RWPE1 (cell line): ENCODE results near the gene MFRP.
A peak's percentile ranks its signal among the peaks of the same experiment; 100 is the strongest.

Source experiments
- CTCF ChIA-PET: fragments of 350-600 bp; sonication (Branson Sonifier 250); formaldehyde crosslinking; extraction: SDS; loops from one replicate; lab custom pipeline; 2021; lab: Yijun Ruan, JAX
- POLR2A ChIA-PET: fragments of 400-600 bp; formaldehyde crosslinking; extraction: SDS; loops from one replicate; lab custom pipeline; 2020; ENCODE audit warnings: antibody characterized with exemption; ENCODE audit not compliant: low non-redundant PET; lab: Yijun Ruan, JAX
- DNase-seq: peaks from one replicate; pipeline ENCODE4 v3.0.0; 2012; ENCODE audit warnings: low spot score
- H3K27ac ChIP-seq: fragments of 450-650 bp; 2 replicates; pipeline ENCODE4 v1.5.1; 2017
- CTCF ChIP-seq: fragments of 450-650 bp; conservative IDR thresholded peaks from 2 replicates; pipeline ENCODE4 v1.5.1; 2017; ENCODE audit warnings: low read depth, mild to moderate bottlenecking

MFRP gene

GRCh38 chr11:119381181-119381988, 34.9 kb upstream of the MFRP start, which contains the start of gene USP2:
Gene USP2 (minus strand): TSS chr11:119381690. CDS start chr11:119373480, 8,210 bp downstream.
- ChIA-PET POLR2A (no interaction called here), CTCF (interaction anchor here (0.5 to 3.9 kb wide), 24 partner anchors 9 to 809 kb away, joined by 3 to 21 read pairs (median 4); partner anchors contain the start of gene C1QTNF5)
- peak; percentile 94 for DNase-seq
- TF ChIP-seq CTCF = peak; percentile 96
- H3K27ac ChIP-seq = peak within 1 kb of the TSS; percentile 53

- H3K27ac ChIP-seq = peak overlapping the region; percentile 53
- ChIA-PET CTCF (interaction anchor here (0.6 to 3.9 kb wide), 19 partner anchors 9 to 809 kb away, joined by 3 to 21 read pairs (median 4); partner anchors contain the start of gene C1QTNF5), POLR2A (no interaction called here)
- no peak for TF ChIP-seq CTCF
- DNase-seq = no peak
Measured at GRCh38 chr11:119380827-119381180, 34.3 kb upstream of the MFRP start.

GRCh38 chr11:119380160-119380826, 33.8 kb upstream of the MFRP start:
- peak overlapping the region; percentile 53 for H3K27ac ChIP-seq
- CTCF ChIA-PET = interaction anchor here (1.0 to 3.9 kb wide), 8 partner anchors 8 to 94 kb away, joined by 3 to 21 read pairs (median 14); partner anchors contain the start of gene C1QTNF5
- POLR2A ChIA-PET = interaction anchor here (0.7 kb wide), 1 partner anchor 92 kb away, joined by 5 read pairs; no protein-coding TSS in a partner anchor
- no peak for DNase-seq
- no peak for TF ChIP-seq CTCF

GRCh38 chr11:119378851-119379465, 32.5 kb upstream of the MFRP start:
- TF ChIP-seq CTCF = no peak
- no peak for DNase-seq
- ChIA-PET CTCF (interaction anchor here (0.5 to 0.7 kb wide), 2 partner anchors 56 to 189 kb away, joined by 3 to 5 read pairs; no protein-coding TSS in a partner anchor), POLR2A (no interaction called here)
- H3K27ac ChIP-seq = peak overlapping the region; percentile 100

- peak overlapping the region; percentile 100 for H3K27ac ChIP-seq
- no peak for DNase-seq
- TF ChIP-seq CTCF = no peak
- ChIA-PET CTCF (interaction anchor here (7.6 kb wide), 1 partner anchor 21 kb away, joined by 77 read pairs; no protein-coding TSS in a partner anchor), POLR2A (no interaction called here)
Measured at GRCh38 chr11:119377961-119378667, 31.6 kb upstream of the MFRP start.
